Femur (tissue), 1 donor: ENCODE results near the gene PPP1R9B.

Experiments
- DNase-seq: peaks from one replicate; pipeline ENCODE4 v3.0.0-alpha.2; 2017

Gene PPP1R9B

DNA sequence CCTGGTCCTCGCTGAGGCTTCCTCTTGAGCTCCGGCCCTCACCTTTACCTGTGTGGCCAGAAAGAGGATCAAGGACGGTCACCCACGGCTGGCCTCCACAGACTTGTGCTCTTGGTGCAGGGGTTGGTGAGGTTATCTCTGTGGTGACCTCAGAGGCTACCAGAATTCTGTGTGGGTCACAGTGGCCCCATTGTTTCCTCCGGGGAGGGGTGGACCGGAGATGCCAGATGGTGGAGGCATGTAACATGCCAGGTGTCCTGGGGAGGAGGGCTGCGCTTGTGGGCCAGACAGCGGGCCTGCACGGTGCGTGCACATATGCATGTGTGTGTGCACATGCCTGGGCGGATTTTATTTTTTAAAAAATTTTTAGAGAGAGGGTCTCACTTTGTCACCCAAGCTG is 21.7 kb upstream of the PPP1R9B start:
- peak; percentile 45 for DNase-seq

DNA sequence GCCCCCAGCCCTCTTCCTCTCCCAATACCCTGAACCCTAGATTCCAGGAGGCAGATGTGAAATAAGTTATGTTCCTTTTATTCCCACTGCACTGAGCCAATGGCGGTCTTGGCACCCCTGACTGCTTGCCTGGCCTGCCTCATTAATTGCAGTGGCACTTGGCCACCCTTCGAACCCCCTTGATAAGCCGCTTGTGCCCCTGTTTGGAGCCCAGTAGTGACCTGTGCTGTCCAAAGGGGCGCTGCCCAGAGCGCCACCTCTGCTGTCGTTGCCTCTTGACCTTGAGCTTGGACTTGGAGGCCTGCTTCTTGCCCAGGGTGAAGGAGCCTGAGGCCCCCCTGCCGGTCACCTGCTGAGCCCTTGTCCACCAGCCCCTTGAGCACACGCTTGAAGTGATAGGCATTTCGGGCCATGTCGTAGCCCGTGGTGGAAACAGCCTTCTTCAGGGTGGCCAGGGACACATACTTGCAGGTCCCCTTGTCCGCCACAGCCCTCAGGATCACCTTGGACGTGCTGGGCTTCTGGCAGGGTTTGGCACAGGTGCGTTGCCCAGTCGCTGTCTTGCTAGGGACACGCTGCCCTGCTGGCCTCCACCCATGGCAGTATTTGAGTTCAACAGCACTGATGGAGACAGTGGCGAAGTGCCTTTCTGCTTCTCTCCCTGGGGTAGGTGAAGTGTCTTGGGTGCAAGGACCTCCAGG is 21.0 kb upstream of the PPP1R9B start:
- peak; percentile 43 for DNase-seq

DNA sequence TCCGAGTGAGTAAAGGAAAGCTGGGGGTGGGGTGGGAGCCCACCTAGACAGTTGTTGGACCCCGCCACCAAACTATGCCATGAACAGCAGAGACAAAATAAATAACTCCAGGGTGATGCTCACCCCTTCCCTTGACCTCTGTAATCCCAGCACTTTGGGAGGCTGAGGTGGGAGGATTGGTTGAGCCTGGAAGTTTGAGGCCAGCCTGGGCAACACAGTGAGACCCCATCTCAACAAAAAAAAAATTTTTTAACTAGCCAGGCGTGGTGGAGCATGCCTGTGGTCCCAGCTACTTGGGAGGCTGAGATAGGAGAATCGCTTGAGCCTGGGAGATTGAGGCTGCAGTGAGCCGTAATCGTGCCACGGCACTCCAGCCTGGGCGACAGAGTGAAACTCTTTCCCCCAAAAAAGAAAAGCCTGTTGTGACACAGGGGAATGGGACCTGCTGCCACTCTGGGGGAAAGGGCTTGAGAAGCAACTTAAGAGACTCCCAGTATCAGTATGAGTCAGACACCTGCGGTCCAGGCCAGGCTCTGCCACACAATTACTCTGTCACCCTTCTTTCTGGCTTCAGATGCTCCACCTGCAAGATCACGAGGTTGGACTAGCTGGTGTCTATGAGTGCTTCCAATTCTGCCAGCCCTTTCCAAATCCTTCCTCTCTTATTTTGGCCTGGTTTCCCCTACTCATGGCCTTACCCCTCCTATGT is 20.3 kb upstream of the PPP1R9B start:
- DNase-seq, result no peak

DNA sequence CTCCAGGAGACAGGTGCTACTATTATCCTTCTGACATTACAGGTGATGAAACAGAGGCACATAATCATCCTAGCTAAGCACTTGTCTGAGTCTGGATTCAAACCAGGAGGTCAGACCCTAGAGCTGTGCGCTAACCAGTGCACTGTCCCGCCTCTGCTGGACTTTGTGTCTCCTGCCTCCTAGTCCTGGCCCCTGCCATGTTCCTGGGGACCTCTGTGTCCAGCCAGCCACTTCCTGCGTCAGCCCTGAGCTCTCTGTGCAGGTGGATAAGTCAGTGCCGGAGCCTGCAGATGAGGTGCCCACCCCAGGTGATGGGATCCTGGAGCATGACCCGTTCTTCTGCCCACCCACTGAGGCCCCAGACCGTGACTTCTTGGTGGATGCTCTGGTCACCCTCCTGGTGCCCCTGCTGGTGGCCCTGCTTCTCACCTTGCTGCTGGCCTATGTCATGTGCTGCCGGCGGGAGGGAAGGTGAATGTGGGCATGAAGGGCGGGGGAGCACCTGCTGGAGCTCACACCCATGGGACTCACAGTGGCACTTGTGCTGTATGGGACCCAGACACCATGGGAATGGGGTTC is 19.5 kb upstream of the PPP1R9B start:
- no peak for DNase-seq

DNA sequence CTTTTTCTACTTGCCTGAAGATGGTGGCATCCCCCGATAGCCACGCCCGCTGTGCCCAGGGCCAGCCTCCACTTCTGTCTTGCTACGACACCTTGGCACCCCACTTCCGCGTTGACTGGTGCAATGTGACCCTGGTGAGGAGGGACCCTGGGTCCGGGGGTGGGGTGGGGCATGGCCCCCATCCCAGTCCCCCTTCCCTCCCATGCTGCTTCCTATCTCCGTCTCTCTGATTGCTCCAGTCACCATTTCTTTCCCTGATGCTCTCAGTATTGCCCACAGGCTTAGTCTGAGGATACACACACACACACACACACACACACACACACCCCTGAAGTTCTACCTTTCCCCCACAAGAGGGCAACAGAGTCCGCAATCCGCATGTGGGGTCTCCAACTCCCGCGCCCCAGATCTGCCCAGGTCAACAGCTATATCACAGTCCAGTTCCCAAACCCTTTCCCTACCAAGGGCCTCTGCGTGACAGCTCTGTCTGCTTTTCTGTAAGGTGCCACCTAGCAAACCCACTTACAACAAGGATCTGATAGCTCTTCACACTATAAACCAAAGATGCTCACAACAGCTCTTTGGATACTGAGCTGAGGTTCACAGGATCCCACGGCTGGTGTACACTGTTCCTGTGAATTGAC is 18.8 kb upstream of the PPP1R9B start:
- DNase-seq, result peak; percentile 85

DNA sequence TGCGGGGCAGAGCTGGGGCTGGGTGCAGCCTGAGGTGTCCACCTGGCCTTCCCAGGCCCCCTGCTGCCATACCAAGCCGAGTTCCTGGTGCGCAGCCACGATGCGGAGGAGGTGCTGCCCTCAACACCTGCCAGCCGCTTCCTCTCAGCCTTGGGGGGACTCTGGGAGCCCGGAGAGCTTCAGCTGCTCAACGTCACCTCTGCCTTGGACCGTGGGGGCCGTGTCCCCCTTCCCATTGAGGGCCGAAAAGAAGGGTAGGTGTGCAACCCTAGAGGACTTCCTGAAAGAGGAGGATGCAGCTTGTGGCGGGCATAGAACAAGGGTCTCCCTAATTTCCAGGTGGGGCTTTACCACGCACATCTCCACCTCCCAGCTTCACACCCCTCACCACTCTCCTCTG is 17.8 kb upstream of the PPP1R9B start:
- no peak for DNase-seq

DNA sequence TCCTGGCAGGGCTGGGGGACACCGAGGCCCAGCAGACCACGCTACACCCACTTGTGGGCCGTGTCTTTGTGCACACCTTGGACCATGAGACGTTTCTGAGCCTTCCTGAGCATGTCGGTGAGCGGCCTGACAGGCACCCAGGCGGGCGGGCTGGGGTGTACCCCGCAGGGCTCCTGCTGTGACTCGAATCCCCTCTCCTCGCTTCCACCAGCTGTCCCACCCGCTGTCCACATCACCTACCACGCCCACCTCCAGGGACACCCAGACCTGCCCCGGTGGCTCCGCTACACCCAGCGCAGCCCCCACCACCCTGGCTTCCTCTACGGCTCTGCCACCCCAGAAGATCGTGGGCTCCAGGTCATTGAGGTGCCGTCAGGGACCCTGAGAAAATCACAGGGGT is 16.9 kb upstream of the PPP1R9B start:
- no peak for DNase-seq

DNA sequence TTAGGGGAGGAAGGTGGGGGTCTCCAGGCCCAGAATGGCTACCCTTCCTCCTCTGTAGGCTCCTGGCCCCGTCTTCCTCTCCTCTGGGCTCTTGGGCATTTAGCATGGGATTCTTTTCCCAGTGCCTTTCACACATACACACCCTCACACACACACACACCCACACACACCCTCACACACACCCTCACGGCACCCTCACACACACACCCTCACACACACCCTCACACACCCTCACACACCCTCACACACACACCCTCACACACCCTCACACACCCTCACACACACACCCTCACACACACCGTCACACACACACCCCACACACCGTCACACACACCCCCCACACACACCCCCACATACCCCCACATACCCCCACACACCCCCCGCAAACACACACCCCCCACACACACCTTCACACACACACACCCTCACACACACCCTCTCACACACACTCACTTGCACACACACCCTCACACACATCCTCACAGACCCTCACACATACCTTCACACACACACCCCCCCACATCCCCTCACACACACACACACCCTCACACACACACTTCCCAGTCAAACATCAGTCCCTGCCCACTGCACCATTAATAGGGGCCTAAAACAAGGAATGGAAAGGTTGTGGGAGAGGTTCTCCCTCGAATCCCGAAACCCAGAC is 16.2 kb upstream of the PPP1R9B start:
- no peak for DNase-seq

DNA sequence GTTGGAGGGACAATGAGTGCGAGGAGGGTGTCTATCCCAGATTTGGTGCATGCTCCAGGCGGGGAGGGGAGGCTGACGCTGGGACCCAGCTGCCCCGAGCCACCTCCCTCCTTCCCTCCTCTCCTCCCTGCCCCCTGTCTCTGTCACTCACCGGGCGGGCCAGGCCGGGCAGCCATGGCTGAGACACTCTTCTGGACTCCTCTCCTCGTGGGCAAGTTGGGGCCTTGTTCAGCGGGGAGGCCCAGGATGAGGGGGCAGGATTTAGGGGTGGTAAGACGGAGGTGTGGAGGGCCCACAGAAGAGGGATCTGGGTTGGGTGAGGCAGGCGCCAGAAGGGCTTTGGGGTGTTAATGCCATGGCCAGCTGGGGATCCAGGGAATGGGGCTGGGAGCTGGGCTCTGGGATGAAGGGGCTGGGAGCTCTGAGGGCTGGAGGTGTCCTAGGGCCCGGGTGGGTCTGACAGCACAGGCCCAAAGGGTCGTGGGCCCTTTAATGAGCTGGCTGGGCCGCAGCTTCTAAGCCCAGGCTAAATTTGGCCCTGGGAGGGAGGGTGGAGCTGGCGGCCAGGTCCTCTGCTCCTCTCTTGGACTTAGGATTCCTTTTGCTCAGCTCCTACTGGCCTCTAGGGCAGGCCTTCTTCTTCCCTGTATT is 15.5 kb upstream of the PPP1R9B start, which contains the start of gene SGCA:
TSS of gene SGCA (plus strand) at position 139 of the 651 bp plus-strand sequence. CDS start at position 175, 36 bp downstream.
- DNase-seq, result peak; percentile 73

DNA sequence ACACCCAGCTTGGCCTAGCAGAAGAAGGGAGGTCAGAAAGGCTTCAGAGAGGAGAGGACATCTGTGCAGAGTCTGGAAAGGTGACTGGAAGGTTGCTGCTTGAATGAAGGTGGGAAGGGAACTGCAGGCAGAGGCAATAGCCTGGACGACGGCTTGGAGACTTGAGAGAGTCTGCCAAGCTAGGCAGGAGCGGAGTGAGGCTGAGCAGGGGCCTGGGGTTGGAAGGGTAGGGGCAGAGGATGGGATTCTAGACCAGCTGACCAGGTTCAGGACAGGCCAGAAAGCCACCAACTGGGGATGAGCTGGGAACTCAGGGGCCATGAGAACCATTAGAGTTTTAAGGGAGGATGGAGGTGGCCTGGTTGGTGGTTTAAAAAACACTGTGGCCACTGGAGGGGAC is 15.0 kb upstream of the PPP1R9B start:
- DNase-seq, result no peak

DNA sequence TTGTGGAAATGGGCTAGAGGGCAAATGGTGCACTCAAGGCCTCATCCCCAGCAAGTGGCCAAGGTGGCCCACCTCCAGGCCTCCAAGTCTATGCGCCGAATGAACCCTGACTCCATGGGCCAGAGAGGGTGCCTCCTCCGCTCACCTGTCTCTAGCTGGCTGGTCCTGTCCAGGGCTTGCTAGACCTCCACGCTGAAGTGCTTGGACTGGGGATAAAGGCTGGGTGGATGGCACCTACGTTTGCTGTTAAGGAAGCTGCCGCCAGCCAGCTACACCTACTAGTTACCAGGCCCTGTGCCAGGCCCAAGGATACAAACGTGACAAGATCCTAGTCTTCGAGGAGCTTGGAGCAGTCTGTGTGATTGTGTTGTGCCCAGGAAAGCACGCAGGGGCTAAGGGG is 14.6 kb upstream of the PPP1R9B start:
- DNase-seq, result no peak

DNA sequence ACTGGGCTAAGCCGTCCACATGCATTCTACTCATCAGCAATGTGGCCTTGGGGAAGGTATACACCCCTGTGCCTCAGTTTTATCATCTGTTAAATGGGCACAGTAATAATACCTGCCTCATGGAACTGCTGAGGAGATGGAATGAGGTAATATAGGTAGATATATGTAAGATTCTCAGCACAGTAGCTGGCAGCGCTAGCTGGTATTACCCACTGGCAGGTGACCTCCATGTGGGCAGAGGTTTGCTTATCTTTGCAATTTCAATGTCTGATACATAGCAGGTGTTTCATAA is 14.2 kb upstream of the PPP1R9B start:
- DNase-seq, result no peak

DNA sequence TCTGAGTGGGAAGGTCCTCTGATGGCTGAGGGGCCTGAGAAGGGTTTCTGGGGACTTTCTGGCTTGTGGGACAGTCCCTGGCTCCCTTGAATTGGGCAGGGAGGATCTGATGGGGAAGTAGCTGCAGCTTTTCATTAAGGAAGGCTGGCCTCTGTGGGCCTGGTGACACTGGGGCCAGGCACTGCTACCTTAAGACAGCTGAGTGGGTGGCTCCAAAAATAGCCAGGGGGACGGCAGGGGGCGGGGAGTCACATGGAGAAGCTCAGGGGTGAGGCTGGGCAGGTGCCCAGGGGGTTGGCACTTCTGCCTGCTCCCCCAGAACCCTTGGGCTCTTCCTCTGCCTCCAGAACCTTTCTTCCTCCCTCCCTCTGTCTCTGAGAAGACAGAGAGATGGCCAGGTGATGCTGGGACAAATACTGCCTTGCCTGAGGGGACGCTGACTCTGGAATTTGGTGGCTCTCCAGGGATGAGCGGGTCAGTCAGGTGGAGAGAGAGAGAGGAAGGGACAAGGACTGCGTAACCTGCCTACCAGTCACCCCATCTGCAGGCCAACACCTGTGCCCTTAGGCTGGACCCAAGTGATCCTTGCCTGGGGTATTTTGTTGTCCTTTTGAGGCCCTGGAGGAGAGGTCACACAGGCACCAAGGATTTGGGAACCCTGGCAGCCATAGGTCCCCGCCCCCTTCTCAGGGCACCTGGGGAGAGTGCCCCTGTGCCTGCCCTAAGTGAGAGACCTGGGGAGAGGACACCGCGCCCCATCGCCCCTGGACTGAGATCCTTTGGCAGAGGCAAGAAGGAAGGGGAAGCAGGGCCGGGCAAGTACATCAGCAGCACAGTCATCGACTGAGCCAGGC is 13.6 kb upstream of the PPP1R9B start:
- DNase-seq, result no peak

DNA sequence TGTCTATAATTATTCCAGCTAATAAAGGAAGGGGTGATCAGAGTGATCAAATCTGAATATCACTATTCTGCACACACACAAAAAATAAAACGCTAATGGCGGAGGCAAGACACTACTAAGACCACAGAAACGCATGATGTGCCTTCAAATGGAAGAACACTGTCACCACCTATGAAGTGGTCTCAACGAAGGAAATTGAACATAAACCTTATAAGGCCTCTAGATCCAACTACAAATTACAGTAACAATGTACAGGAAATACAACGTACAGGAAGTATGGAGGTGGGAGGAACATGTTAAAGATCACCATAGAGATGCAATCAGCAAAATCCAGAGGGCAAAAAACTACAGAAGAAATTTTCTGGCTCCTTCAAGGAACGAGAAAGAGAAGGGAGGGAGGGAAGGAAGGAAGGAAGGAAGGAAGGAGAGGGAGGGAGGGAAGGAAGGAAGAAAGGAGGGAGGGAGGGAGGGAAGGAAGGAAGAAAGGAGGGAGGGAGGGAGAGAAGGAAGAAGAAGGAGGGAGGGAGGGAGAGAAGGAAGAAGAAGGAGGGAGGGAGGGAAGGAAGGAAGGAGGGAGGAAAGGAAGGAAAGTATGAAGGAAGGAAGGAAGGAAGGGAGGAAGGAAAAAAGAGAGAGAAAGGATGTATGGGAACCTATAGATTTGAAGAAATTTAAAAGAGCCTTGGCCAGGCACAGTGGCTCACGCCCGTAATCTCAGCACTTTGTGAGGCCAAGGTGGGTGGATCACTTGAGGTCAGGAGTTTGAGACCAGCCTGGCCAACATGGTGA is 12.2 kb upstream of the PPP1R9B start:
- DNase-seq, result no peak

DNA sequence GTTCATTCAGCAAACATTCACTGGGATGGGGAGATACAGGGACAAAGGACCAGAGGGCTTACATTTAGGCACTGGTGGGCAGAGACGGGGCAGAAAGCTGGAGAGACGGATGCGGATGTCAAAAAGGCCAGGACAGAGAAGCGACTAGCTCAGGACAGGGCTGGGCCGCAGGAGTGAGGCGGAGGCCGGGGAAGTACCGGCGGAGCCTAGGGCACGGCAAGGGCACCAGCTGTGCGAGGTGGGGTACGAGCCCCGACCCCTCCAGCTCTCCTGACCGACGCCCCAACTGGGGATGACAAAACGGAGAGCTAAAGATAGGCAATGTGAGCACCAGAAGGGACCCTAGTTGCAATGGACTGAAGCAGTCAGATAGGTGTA is 11.4 kb upstream of the PPP1R9B start:
- peak; percentile 30 for DNase-seq

DNA sequence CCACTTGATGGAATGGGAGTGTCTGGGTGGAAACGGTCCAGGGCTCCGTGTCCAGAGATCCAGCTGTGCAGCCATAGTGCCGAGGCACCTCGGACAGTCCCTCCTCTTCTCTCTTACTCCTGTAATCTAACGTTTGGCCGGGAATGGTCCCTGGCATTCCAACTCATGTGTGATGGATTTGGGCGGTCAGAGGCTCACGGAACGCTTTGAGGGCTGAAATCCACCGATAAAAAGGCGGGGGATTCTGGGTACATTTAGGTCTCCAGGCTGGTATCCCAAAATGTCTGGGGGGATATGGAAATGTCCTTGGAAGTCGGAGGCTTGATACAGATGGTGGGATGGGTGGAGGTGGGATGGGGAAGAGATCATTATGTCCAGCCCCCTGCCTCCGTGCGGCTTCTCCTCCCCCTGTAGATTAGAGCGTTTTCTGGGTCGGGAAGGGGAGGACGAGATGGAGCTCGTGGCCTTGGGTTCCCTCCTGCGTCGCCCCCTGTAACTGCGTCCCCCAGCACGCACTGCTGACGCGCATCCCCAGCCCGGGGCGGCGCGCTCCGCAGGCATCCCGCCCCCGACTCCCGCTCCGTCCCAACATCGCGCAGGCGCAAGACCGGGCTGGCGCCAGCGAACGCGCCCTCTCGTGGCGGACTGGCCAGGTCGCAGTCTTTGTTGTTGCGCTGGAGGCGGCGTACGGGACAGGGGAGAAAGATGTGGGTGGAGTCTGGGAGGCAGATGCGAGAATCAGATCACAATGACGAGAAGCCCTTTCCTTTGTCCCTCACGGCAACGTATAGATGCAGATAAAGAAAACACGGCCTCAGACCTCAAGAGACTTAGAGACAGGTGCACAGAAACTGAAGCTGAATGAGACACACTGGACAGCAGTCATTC is 10.8 kb upstream of the PPP1R9B start:
- peak; percentile 97 for DNase-seq

DNA sequence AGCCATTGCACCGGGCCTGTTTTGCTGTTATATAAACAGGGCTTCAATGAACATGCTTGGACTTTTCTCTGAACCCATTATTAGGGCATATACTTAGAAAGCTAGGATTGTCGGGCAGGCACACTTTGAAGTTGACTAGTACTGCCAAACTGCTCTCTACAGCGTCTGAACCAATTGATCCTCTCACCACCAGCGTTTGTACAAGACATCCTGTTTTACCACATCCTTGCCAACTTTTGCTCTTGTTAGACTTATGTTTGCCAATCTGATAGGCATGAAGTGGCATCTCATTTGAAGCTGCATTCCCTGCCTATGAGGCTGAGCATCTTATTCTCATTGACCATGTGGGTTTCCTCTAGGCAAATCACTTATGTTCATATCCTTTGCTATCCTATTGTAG is 7.4 kb upstream of the PPP1R9B start:
- DNase-seq, result no peak

DNA sequence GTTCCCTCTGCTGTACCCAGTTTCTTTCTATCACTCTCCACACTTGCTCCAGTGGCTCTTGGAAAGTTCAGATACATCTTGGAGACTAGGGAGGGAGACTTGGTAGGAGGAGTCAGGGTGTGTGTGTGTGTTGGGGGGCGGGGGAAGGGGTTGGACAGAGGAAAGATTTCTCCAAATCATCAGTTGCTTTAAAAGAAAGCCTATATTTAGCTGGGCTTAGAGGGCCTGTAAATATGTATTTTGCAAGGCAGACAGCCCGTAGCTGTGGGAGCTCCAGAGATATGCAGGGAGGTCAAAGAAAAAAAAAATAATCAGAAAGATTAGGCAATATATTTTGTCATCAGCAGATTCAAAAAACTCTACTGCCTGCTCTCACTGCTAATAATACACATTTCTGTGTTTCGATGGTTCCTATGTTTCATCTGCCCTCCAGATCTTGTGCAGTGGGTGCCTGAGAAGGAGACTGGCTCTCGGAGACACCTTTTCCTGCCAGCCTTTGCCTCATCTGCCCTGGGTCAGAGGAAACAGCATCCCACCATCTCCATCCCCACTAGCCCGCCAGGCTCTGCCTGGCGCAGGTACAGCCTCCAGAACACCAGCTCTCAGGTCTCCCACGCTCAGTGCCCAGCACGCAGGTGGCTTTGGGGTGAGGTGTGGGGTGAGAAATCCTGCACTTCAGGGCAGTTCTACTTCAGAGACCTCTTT is 4.8 kb upstream of the PPP1R9B start:
- DNase-seq, result peak; percentile 79

DNA sequence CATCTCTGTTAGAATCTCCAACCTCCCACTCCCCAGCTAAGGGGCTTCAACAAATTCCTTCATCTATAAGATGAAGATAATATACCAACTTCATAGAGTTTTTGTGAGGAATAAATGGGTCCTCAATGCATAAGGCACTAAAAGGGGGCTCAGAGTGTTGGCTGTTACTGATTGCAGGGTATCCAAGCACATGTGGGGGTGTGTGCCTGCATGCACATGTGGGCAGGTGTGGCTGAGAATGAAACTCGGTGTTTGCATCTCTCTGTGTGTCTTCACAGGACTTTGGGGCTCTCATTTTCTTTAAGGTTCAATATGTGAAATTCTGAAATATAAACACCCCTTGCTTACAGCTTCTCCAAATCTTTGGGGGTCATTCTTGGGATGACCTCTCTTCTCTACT is 4.1 kb upstream of the PPP1R9B start:
- no peak for DNase-seq
